ENCODE data around the gene GCNT3.

The GCNT3 gene

GRCh38 chr15:59662260-59662659 lies 50.7 kb downstream of the GCNT3 start:
- no peak overlapping the region for H3K4me2 ChIP-seq (ENCODE audit: low read length)
- H2AFZ ChIP-seq, result no peak overlapping the region
- TF ChIP-seq CTCF (IDR thresholded peaks at IDR 0.05), result no peak
- H3K27ac ChIP-seq, result no peak overlapping the region
- no peak overlapping the region for H3K9ac ChIP-seq
- no peaks in the 10 kb centered on the region for H3K27me3 ChIP-seq (ENCODE audit: control insufficient read depth, insufficient read depth, low read length)
- H3K9me3 ChIP-seq (ENCODE audit: control insufficient read depth, low read length), result no peaks in the 10 kb centered on the region
- no peak overlapping the region for H3K4me3 ChIP-seq (ENCODE audit: low read depth, low read length)
- H3K36me3 ChIP-seq (ENCODE audit: control insufficient read depth, insufficient read depth, low read length), result no peaks in the 10 kb centered on the region
- H3K4me1 ChIP-seq, result no peaks in the 10 kb centered on the region
- no peaks in the 10 kb centered on the region for H3K79me2 ChIP-seq

GRCh38 chr15:59668556-59668955 lies 57.0 kb downstream of the GCNT3 start:
- no peak overlapping the region for H3K27ac ChIP-seq
- no peaks in the 10 kb centered on the region for H3K79me2 ChIP-seq
- no peak overlapping the region for H2AFZ ChIP-seq
- H3K27me3 ChIP-seq (ENCODE audit: control insufficient read depth, insufficient read depth, low read length), result no peaks in the 10 kb centered on the region
- H3K36me3 ChIP-seq (ENCODE audit: control insufficient read depth, insufficient read depth, low read length), result no peaks in the 10 kb centered on the region
- no peak overlapping the region for H3K9ac ChIP-seq
- no peak for TF ChIP-seq CTCF (IDR thresholded peaks at IDR 0.05)
- no peaks in the 10 kb centered on the region for H3K4me1 ChIP-seq
- no peak overlapping the region for H3K4me2 ChIP-seq (ENCODE audit: low read length)
- H3K4me3 ChIP-seq (ENCODE audit: low read depth, low read length), result no peak overlapping the region
- no peaks in the 10 kb centered on the region for H3K9me3 ChIP-seq (ENCODE audit: control insufficient read depth, low read length)

Measured in parathyroid adenoma (tissue), 2 donors.